Fibroblast of mammary gland (primary cell): ENCODE results near the gene VIPAS39.

Experiments used
- DNase-seq: peaks from one replicate; pipeline ENCODE4 v3.0.0-alpha.2; 2010; ENCODE audit warnings: low read depth
- H3K4me3 ChIP-seq: 2 replicates; pipeline ENCODE4 v1.5.1; 2011; ENCODE audit warnings: low read depth, mild to moderate bottlenecking, low read length, moderate library complexity; ENCODE audit not compliant: control insufficient read depth
- CTCF ChIP-seq: conservative IDR thresholded peaks from 2 replicates; pipeline ENCODE4 v1.5.1; 2011; ENCODE audit warnings: low read depth, low read length, inconsistent platforms; ENCODE audit not compliant: control insufficient read depth, insufficient read depth

Gene VIPAS39

GRCh38 chr14:77409131-77409533 lies 48.3 kb downstream of the VIPAS39 start:
- peak; percentile 25 for TF ChIP-seq CTCF
- H3K4me3 ChIP-seq, result no peak overlapping the region
- DNase-seq, result peak; percentile 10

GRCh38 chr14:77407158-77407557 lies 50.2 kb downstream of the VIPAS39 start:
- TF ChIP-seq CTCF, result no peak
- no peak for DNase-seq
- no peak overlapping the region for H3K4me3 ChIP-seq

DNA sequence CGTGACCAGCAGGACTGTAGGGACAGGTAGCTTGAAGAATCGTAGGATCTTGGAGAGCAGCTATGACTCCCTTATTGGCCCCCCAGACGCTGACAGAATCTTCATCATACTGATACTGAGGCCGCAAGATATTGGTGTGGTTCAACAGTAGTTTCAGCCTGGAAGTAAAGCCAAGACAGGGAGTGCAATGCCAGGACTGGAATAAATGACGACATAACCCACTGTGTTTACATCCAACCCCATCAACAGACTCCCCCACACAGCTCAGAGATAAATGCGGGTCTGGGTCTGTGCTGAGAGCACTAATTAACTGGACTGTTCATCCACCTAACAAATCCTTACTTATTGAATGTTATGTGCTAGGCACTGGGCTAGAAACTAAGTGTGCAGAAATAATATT lies 50.7 kb downstream of the VIPAS39 start:
- DNase-seq, result no peak
- no peak overlapping the region for H3K4me3 ChIP-seq
- no peak for TF ChIP-seq CTCF

DNA sequence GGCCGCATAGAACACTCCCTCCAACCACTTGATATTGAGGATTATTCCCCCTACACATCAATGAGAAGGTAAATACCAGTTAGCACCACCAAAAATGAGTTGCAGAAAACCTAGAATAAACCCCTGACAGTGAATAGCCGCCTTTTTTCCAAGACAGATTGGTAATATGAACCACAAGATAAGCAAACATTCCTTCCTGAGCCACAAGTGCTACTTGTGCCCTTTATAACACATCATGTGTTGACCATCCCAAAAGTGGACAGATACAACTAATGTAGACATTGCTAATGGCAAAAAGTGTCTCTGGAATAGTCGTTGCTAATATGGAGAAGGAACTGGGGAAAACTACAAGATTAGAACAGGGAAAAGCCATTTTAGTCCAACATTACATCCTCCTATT lies 51.3 kb downstream of the VIPAS39 start:
- DNase-seq, result no peak
- H3K4me3 ChIP-seq, result no peak overlapping the region
- TF ChIP-seq CTCF, result no peak

GRCh38 chr14:77403768-77404167 lies 53.6 kb downstream of the VIPAS39 start:
- H3K4me3 ChIP-seq, result no peak overlapping the region
- no peak for DNase-seq
- no peak for TF ChIP-seq CTCF

DNA sequence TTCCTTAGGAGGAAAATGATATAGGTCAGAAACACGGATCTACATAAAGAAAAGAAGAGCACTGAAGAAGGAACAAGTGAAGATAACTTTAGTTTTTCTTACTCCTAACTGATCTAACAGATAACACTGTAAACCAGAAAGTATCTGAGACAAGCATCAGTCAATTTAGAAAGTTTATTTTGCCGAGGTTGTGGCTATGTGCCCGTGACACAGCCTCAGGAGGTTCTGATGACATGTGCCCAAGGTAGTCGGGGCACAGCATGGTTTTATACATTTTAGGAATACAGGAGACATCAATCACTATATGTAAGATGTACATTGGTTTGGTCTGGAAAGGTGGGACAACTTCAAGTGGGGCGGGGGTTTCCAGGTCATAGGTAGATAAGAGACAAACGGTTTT lies 57.2 kb downstream of the VIPAS39 start:
- TF ChIP-seq CTCF, result no peak
- DNase-seq, result no peak
- H3K4me3 ChIP-seq, result no peak overlapping the region

DNA sequence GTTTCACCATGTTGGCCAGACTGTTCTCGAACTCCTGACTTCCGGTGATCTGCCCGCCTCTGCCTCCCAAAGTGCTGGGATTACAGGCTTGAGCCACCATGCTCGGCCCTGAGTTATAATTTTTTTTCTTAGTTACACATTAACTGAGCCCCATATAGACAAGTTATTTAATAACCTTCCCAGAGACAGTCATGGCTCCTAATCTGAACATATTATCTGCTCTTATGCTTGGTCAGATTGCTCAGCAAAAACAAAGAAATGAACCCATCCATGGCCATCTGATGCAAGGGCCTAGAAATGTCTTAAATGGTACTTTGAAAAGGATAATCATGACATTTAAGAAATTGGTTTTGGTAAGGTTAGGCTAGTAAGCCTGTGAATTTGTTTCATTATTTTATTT lies 67.2 kb downstream of the VIPAS39 start:
- TF ChIP-seq CTCF, result no peak
- no peak overlapping the region for H3K4me3 ChIP-seq
- no peak for DNase-seq
